BE2C (cell line): Measurements from ENCODE around the gene CLIC4.

Experiments
- DNase-seq: peaks from one replicate; pipeline ENCODE4 v3.0.0-alpha.2; 2020
- H3K27me3 ChIP-seq: fragments of 250-450 bp; sonication (Bioruptor Pico); 2 replicates; pipeline ENCODE4 v1.5.1; 2020; ENCODE audit warnings: mild to moderate bottlenecking
- H3K36me3 ChIP-seq: fragments of 250-450 bp; sonication (Bioruptor Pico); 2 replicates; pipeline ENCODE4 v1.5.1; 2020; ENCODE audit warnings: mild to moderate bottlenecking
- H3K4me1 ChIP-seq: fragments of 250-450 bp; sonication (Bioruptor Pico); 2 replicates; pipeline ENCODE4 v1.5.1; 2020
- H3K4me3 ChIP-seq: 2 replicates; pipeline ENCODE4 v1.5.1; 2011; ENCODE audit warnings: low read depth, low read length
- H3K9me3 ChIP-seq: fragments of 250-450 bp; sonication (Bioruptor Pico); 2 replicates; pipeline ENCODE4 v1.5.1; 2020
- CTCF ChIP-seq: IDR thresholded peaks from 2 replicates; pipeline ENCODE4 v1.5.1; 2012; ENCODE audit warnings: mild to moderate bottlenecking, low read depth, low read length

The CLIC4 gene

GRCh38 chr1:24828887-24829192, 83.6 kb downstream of the CLIC4 start:
- no peak overlapping the region for H3K4me3 ChIP-seq
- no peak for TF ChIP-seq CTCF
- H3K36me3 ChIP-seq = no peaks in the 10 kb centered on the region
- H3K9me3 ChIP-seq = no peaks in the 10 kb centered on the region
- H3K27me3 ChIP-seq = no peaks in the 10 kb centered on the region
- peaks cover 8% of the 10 kb centered on the region for H3K4me1 ChIP-seq
- peak; percentile 25 for DNase-seq

DNA sequence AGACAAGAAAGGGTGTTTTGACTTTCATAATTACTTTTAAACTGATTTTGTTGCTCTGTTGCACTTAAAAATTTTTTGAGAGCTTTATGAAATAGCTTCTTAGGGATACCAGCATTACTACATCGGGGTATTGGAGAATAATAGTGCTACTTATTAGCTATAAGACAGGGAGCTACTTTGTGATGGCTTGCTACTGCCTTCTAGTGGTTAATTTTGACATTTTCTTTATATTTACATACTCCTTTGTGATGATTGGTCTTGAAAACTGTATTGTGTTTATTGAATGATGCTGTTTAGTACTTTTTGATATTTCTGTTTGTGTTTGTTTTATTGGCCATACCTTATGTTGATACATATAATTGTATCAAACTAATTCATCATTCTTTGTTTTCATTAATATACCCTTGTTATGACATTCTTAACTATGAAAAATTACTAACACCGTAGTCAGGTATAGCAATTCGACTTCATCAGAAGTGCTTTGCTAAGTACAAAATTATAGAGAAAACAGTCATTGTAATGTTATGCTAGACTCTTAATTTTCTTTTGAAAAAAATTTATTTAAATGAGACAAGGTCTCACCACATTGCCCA, 85.5 kb downstream of the CLIC4 start:
- DNase-seq = no peak
- H3K9me3 ChIP-seq = no peaks in the 10 kb centered on the region

DNA sequence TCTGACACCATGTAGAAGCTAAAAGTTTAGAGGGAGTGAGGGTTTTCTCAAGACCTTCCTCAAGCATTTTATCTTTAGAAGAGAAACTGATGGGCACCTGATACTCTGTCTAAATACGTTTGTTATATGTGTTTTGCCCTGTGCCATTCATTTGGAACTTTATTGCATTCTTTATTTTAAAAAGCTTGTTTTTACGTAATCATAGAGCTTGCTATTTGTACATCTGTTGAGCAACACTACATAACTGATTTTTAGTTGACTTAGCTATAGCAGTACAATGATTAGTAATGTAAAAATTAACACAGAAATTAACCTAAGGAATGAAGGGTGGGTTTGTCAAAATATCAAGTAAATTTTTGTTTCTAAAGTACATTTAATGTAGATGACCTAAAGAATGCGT, 96.3 kb downstream of the CLIC4 start:
- no peak overlapping the region for H3K4me3 ChIP-seq
- H3K4me1 ChIP-seq = no peaks in the 10 kb centered on the region
- no peaks in the 10 kb centered on the region for H3K27me3 ChIP-seq
- no peak for DNase-seq
- no peak for TF ChIP-seq CTCF
- no peaks in the 10 kb centered on the region for H3K36me3 ChIP-seq
- no peaks in the 10 kb centered on the region for H3K9me3 ChIP-seq

More for the DNA sequence above, 85.5 kb downstream of the CLIC4 start:
- H3K4me3 ChIP-seq = no peak overlapping the region
- no peaks in the 10 kb centered on the region for H3K27me3 ChIP-seq
- H3K36me3 ChIP-seq = no peaks in the 10 kb centered on the region
- H3K4me1 ChIP-seq = peaks cover 8% of the 10 kb centered on the region
- TF ChIP-seq CTCF = peak; percentile 63

DNA sequence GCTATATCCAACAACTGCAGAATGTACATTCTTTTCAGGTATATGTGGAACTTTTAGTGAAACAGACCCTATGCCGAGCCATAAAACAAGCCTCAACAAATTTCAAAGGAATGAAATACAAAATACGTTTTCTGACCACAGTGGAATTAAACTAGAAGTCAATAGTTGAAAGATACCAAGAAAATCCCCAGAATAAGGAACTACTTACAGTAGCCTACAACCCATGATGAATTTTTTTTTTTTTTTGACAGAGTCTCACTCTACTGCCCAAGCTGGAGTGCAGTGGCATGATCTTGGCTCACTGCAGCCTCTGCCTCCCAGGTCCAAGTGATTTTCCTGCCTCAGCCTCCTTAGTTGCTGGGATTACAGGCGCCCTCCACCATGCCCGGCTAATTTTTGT, 101.4 kb downstream of the CLIC4 start:
- Histone ChIP-seq H3K9me3 (no peaks in the 10 kb centered on the region), H3K36me3 (no peaks in the 10 kb centered on the region), H3K27me3 (no peaks in the 10 kb centered on the region; the same call in 1 of the 2 replicates), H3K4me3 (no peak overlapping the region), H3K4me1 (no peaks in the 10 kb centered on the region)
- no peak for DNase-seq
- TF ChIP-seq CTCF = no peak

- Histone ChIP-seq H3K4me3 (peak overlapping the region; percentile 51), H3K27me3 (no peaks in the 10 kb centered on the region; the same call in 1 of the 2 replicates), H3K36me3 (no peaks in the 10 kb centered on the region), H3K4me1 (no peaks in the 10 kb centered on the region), H3K9me3 (no peaks in the 10 kb centered on the region)
- peak; percentile 83 for DNase-seq
- peak; percentile 73 for TF ChIP-seq CTCF
Observed at GRCh38 chr1:24847995-24848881, 103.0 kb downstream of the CLIC4 start.
